Fibroblast of pulmonary artery (primary cell): ENCODE measurements around the gene LAPTM5.

ENCODE experiments used
- DNase-seq: peaks from one replicate; pipeline ENCODE4 v3.0.0-alpha.2; 2010; ENCODE audit warnings: low read depth
- H3K4me3 ChIP-seq: replicated peaks from 2 replicates; pipeline ENCODE4 v1.5.1; 2011; ENCODE audit warnings: low read depth, mild to moderate bottlenecking, control low read depth, low read length, moderate library complexity
- TF ChIP-seq, protein P1 (sequence below): IDR thresholded peaks from 2 replicates; pipeline ENCODE4 v1.5.1; 2011; ENCODE audit warnings: mild to moderate bottlenecking, control low read depth, low read length, inconsistent platforms; ENCODE audit errors: missing control alignments

The LAPTM5 gene

DNA sequence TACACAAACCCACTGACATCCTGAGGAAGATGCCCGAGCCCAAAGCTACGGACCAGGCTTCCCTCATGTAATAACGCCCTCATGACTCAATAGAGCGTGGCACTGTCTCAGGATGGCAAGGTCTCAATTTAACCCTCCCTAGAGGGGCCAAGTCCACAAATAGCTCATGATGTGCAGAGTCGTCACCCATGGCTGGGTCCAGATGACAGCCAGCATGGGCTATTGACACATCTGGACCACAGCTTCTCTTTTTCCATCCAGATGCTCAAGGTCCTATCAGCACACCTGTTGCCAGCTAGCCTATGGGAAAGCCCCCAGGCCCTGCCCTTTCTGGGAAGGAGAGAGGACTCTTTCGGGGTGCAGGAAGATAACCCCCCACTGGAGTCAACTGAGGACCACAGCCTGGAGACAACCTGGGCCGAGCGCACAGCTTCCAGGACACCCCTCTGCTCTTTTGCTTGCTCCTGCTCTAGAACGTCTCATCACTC lies 2.8 kb downstream of the LAPTM5 start:
- no peak for DNase-seq
- no peak overlapping the region for H3K4me3 ChIP-seq
- TF ChIP-seq, protein P1, sequence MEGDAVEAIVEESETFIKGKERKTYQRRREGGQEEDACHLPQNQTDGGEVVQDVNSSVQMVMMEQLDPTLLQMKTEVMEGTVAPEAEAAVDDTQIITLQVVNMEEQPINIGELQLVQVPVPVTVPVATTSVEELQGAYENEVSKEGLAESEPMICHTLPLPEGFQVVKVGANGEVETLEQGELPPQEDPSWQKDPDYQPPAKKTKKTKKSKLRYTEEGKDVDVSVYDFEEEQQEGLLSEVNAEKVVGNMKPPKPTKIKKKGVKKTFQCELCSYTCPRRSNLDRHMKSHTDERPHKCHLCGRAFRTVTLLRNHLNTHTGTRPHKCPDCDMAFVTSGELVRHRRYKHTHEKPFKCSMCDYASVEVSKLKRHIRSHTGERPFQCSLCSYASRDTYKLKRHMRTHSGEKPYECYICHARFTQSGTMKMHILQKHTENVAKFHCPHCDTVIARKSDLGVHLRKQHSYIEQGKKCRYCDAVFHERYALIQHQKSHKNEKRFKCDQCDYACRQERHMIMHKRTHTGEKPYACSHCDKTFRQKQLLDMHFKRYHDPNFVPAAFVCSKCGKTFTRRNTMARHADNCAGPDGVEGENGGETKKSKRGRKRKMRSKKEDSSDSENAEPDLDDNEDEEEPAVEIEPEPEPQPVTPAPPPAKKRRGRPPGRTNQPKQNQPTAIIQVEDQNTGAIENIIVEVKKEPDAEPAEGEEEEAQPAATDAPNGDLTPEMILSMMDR: no peak

DNA sequence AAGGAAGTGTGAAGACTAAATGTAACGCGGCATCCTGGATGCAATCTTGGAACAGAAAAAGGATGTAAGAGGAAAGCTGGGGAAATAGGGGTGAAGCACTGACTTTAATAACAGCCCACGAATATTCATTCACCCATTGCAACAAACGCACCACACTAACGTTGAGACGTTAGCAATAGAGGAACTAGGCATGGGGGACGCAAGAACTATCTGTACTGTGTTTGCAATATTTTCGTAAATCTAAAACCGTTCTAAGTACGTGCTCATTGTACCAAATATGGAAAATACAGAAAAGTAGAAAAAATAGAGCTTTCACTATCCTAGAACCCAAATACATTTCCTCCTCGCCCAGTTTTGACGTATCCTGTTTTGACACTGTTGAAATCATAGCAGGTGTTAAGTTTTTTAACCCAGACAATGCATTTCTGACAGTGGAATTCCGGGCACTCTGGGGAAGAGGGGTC lies 3.9 kb downstream of the LAPTM5 start:
- H3K4me3 ChIP-seq: no peak overlapping the region
- no peak for DNase-seq
- TF ChIP-seq, protein P1: no peak

DNA sequence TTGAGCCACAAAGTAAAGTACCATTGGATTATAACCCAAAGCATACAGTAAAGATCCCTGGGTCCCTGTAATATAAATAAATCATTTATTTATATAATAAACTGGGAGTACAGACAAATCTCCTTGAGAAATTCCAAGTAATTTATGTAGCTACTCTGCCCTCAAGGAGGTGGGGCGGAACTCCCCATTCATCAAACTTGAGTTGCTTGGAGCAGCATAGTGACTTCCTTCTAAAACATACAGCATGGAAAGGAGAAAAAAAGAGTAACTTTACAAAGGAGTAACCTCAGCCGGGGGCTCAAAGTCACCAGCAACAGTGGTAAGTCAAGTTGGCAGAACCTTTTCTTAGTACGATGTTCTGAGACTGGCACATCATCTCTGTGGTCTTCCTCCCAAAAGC lies 4.5 kb downstream of the LAPTM5 start:
- TF ChIP-seq, protein P1: no peak
- no peak for DNase-seq
- no peak overlapping the region for H3K4me3 ChIP-seq

DNA sequence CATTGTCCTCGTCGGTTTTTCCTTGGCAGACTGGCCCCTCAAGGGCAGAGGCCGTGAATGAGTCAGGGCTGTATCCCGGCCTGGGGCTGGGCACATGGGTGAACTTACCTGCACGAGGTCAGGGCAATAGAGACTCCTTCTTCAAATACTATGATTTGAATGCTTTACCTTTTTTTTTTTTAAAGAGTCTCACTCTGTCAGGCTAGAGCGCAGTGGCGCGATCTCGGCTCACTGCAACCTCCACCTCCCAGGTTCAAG lies 5.0 kb downstream of the LAPTM5 start:
- H3K4me3 ChIP-seq: no peak overlapping the region
- no peak for DNase-seq
- TF ChIP-seq, protein P1: no peak

DNA sequence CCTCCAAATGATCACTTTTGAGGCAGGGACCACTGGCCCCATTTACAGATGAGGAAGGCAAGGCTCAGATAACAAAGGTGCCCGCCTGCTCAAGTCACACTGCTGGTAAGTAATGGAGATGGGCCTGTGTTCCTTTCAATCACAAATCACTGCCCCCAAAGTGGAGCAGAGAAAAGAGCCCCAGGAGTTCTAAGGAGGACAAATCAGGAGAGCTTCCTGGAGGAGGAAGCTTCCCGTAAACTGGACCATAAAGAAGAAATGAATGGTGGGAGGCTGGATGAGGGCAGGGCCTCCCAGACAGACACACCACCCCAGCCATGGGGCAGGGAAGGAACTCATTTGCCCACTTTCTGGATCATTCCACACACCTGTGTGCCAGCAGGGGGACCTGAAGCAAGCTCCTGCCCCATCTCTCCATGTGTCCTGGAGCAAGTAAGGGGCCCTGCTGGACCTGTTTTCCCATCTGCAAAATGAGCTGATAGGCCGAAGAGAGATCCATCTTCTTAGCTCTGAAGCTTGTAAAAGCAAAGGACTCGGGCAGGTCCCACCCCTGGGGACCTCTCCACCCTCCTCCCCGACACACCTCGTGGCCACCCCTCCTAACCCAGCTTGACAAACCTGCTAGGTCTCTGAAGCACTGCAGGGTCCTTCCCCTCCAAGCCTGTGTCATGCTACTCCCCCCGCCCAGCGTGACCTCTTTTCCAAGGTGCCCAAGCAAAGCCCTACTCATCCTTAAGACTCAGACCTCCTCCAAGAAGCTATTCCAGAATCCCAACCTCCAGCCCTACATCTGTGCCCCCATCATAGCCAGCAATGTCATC lies 5.5 kb downstream of the LAPTM5 start:
- TF ChIP-seq, protein P1: no peak
- no peak for DNase-seq
- H3K4me3 ChIP-seq: no peak overlapping the region

DNA sequence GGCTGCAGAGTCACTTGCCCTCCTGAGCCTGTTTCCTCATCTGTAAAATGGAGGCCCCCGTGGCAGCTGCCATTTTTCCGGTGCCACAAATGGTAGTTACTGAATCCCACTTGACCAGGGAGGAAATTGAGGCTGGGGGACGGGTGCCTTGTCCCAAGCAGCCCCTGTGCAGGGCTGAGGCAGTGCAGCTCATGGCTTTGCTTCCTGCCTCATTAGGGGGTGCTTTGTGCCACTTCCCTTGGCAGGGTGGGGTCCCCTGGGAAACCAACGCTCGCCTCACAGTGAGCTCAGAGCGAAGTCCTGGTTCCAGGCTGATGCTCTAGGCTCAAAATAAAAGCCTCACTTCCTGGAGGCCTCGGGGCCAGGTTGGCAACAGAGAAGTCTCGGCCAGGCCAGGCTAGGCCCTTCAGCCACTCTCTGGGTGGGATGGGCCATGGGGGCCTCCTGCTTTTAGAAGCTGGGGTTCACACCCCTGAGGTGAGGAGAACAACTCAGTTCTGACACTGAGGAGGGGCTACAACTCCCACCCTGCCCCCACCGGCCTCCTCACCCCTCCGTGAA lies 6.8 kb downstream of the LAPTM5 start:
- TF ChIP-seq, protein P1: no peak
- H3K4me3 ChIP-seq: no peak overlapping the region
- no peak for DNase-seq
